DND-41 (cell line): ENCODE results near the gene MADCAM1.

Experiments
- EZH2 ChIP-seq: IDR thresholded peaks from 3 replicates; pipeline ENCODE4 v1.6.1; 2012; ENCODE audit warnings: borderline replicate concordance, low read depth, mild to moderate bottlenecking, moderate library complexity, low read length, inconsistent platforms; ENCODE audit not compliant: severe bottlenecking
- TF ChIP-seq, protein P1 (sequence below): IDR thresholded peaks from 2 replicates; pipeline ENCODE4 v1.5.1; 2012; ENCODE audit warnings: borderline replicate concordance, low read length, moderate library complexity, mild to moderate bottlenecking; ENCODE audit not compliant: poor library complexity, severe bottlenecking; ENCODE audit errors: extremely low read depth

DNA sequence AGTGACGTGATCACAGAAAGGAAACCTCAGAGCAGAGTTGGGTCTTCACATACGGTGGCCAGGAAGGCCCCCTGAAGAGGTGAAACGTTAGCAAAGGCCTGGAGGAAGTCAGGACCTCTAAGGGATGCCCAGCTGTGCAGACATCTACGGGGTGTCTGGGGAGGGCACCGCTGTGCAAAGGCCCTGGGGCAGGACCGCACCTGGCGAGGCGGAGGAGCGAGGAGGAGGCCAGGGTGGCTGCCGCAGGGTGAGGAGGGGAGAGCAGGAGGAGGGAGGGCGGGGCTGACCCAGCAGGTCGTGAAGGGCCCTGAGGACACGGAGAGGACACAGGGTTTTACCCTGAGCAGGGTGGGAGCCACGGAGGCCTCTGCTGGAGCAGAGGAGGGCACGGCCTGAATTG is 11.8 kb upstream of the MADCAM1 start:
- no peak for TF ChIP-seq EZH2
- TF ChIP-seq, protein P1, sequence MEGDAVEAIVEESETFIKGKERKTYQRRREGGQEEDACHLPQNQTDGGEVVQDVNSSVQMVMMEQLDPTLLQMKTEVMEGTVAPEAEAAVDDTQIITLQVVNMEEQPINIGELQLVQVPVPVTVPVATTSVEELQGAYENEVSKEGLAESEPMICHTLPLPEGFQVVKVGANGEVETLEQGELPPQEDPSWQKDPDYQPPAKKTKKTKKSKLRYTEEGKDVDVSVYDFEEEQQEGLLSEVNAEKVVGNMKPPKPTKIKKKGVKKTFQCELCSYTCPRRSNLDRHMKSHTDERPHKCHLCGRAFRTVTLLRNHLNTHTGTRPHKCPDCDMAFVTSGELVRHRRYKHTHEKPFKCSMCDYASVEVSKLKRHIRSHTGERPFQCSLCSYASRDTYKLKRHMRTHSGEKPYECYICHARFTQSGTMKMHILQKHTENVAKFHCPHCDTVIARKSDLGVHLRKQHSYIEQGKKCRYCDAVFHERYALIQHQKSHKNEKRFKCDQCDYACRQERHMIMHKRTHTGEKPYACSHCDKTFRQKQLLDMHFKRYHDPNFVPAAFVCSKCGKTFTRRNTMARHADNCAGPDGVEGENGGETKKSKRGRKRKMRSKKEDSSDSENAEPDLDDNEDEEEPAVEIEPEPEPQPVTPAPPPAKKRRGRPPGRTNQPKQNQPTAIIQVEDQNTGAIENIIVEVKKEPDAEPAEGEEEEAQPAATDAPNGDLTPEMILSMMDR: no peak
